ENCODE measurements around the gene LIN28A.
A peak's percentile ranks its signal among the peaks of the same experiment; 100 is the strongest.
"Not testable (repeated sequence)": the region's sequence is repeated elsewhere in the genome, so short reads cannot be mapped to it uniquely, and the experiment has no call there.

LIN28A gene

GRCh38 chr1:26372611-26373010 lies 38.0 kb upstream of the LIN28A start, which contains the start of gene ZNF683:
Gene ZNF683 (minus strand): TSS chr1:26372750. CDS start chr1:26368571, 4,179 bp downstream.
- H3K27ac ChIP-seq (ENCODE audit: low read depth, low read length, severe bottlenecking); H3K9me3 ChIP-seq (ENCODE audit: control insufficient read depth, low read length); H3K36me3 ChIP-seq (ENCODE audit: control insufficient read depth, insufficient read depth, low read length); H3K4me3 ChIP-seq (ENCODE audit: extremely low read depth, insufficient read depth, low read length, poor library complexity, severe bottlenecking): not testable (repeated sequence)
- WGBS, 2 experiments (ENCODE audit: insufficient coverage in 2 of 2), result 91 to 93% methylated on average over 3 of the region's 3 CpGs
- H3K4me1 ChIP-seq (ENCODE audit: control insufficient read depth, insufficient read depth, low read length, poor library complexity, severe bottlenecking), result peaks cover 20% of the 10 kb centered on the region

GRCh38 chr1:26373281-26373680 lies 37.3 kb upstream of the LIN28A start:
- Histone ChIP-seq H3K27ac (ENCODE audit: low read depth, low read length, severe bottlenecking) (no peak overlapping the region), H3K4me3 (ENCODE audit: extremely low read depth, insufficient read depth, low read length, poor library complexity, severe bottlenecking) (no peak overlapping the region), H3K36me3 (ENCODE audit: control insufficient read depth, insufficient read depth, low read length) (no peaks in the 10 kb centered on the region), H3K4me1 (ENCODE audit: control insufficient read depth, insufficient read depth, low read length, poor library complexity, severe bottlenecking) (peaks cover 27% of the 10 kb centered on the region), H3K9me3 (ENCODE audit: control insufficient read depth, low read length) (no peaks in the 10 kb centered on the region)
- 89 to 92% methylated on average over 3 of the region's 4 CpGs for WGBS, 2 experiments (ENCODE audit: insufficient coverage in 2 of 2)

- no peaks in the 10 kb centered on the region for H3K36me3 ChIP-seq (ENCODE audit: control insufficient read depth, insufficient read depth, low read length)
- 50 to 100% methylated on average over 1 to 2 of the region's 2 CpGs for WGBS, 2 experiments (ENCODE audit: insufficient coverage in 2 of 2)
- no peak overlapping the region for H3K27ac ChIP-seq (ENCODE audit: low read depth, low read length, severe bottlenecking)
- H3K4me3 ChIP-seq (ENCODE audit: extremely low read depth, insufficient read depth, low read length, poor library complexity, severe bottlenecking), result no peak overlapping the region
- H3K4me1 ChIP-seq (ENCODE audit: control insufficient read depth, insufficient read depth, low read length, poor library complexity, severe bottlenecking), result peaks cover 32% of the 10 kb centered on the region
- H3K9me3 ChIP-seq (ENCODE audit: control insufficient read depth, low read length), result no peaks in the 10 kb centered on the region
These were observed 36.8 kb upstream of the LIN28A start for GRCh38 chr1:26373789-26374188.

- H3K4me3 ChIP-seq (ENCODE audit: extremely low read depth, insufficient read depth, low read length, poor library complexity, severe bottlenecking); H3K9me3 ChIP-seq (ENCODE audit: control insufficient read depth, low read length); H3K27ac ChIP-seq (ENCODE audit: low read depth, low read length, severe bottlenecking); H3K36me3 ChIP-seq (ENCODE audit: control insufficient read depth, insufficient read depth, low read length): not testable (repeated sequence)
- H3K4me1 ChIP-seq (ENCODE audit: control insufficient read depth, insufficient read depth, low read length, poor library complexity, severe bottlenecking), result peaks cover 32% of the 10 kb centered on the region
- 29 to 54% methylated on average over 1 to 2 of the region's 2 CpGs for WGBS, 2 experiments (ENCODE audit: insufficient coverage in 2 of 2)
These were observed 36.3 kb upstream of the LIN28A start for GRCh38 chr1:26374361-26374760.

GRCh38 chr1:26375081-26375480 lies 35.5 kb upstream of the LIN28A start:
- H3K36me3 ChIP-seq (ENCODE audit: control insufficient read depth, insufficient read depth, low read length), result no peaks in the 10 kb centered on the region
- H3K27ac ChIP-seq (ENCODE audit: low read depth, low read length, severe bottlenecking), result no peak overlapping the region
- H3K4me3 ChIP-seq (ENCODE audit: extremely low read depth, insufficient read depth, low read length, poor library complexity, severe bottlenecking), result no peak overlapping the region
- H3K9me3 ChIP-seq (ENCODE audit: control insufficient read depth, low read length), result no peaks in the 10 kb centered on the region
- WGBS, 2 experiments (ENCODE audit: insufficient coverage in 2 of 2), result 72 to 88% methylated on average over 2 to 6 of the region's 6 CpGs
- H3K4me1 ChIP-seq (ENCODE audit: control insufficient read depth, insufficient read depth, low read length, poor library complexity, severe bottlenecking), result peaks cover 32% of the 10 kb centered on the region

GRCh38 chr1:26376050-26376449 lies 34.6 kb upstream of the LIN28A start:
- WGBS, 2 experiments (ENCODE audit: insufficient coverage in 2 of 2), result 90 to 98% methylated on average over 3 to 4 of the region's 4 CpGs
- Histone ChIP-seq H3K4me3 (ENCODE audit: extremely low read depth, insufficient read depth, low read length, poor library complexity, severe bottlenecking) (no peak overlapping the region), H3K4me1 (ENCODE audit: control insufficient read depth, insufficient read depth, low read length, poor library complexity, severe bottlenecking) (peaks cover 32% of the 10 kb centered on the region), H3K36me3 (ENCODE audit: control insufficient read depth, insufficient read depth, low read length) (no peaks in the 10 kb centered on the region), H3K9me3 (ENCODE audit: control insufficient read depth, low read length) (no peaks in the 10 kb centered on the region), H3K27ac (ENCODE audit: low read depth, low read length, severe bottlenecking) (no peak overlapping the region)

GRCh38 chr1:26378088-26378878 lies 32.3 kb upstream of the LIN28A start:
- Histone ChIP-seq H3K9me3 (ENCODE audit: control insufficient read depth, low read length) (no peaks in the 10 kb centered on the region), H3K36me3 (ENCODE audit: control insufficient read depth, insufficient read depth, low read length) (no peaks in the 10 kb centered on the region), H3K4me1 (ENCODE audit: control insufficient read depth, insufficient read depth, low read length, poor library complexity, severe bottlenecking) (peaks cover 32% of the 10 kb centered on the region), H3K4me3 (ENCODE audit: extremely low read depth, insufficient read depth, low read length, poor library complexity, severe bottlenecking) (no peak overlapping the region), H3K27ac (ENCODE audit: low read depth, low read length, severe bottlenecking) (peak overlapping the region; percentile 29)
- 54 to 77% methylated on average over 3 to 4 of the region's 5 CpGs for whole genome bisulfite sequencing, 2 experiments (ENCODE audit: insufficient coverage in 2 of 2)

GRCh38 chr1:26378879-26379251 lies 31.8 kb upstream of the LIN28A start:
- H3K4me3 ChIP-seq (ENCODE audit: extremely low read depth, insufficient read depth, low read length, poor library complexity, severe bottlenecking), result no peak overlapping the region

GRCh38 chr1:26384076-26384475 lies 26.5 kb upstream of the LIN28A start:
- Histone ChIP-seq H3K9me3 (ENCODE audit: control insufficient read depth, low read length) (no peaks in the 10 kb centered on the region), H3K4me3 (ENCODE audit: extremely low read depth, insufficient read depth, low read length, poor library complexity, severe bottlenecking) (no peak overlapping the region), H3K36me3 (ENCODE audit: control insufficient read depth, insufficient read depth, low read length) (no peaks in the 10 kb centered on the region), H3K4me1 (ENCODE audit: control insufficient read depth, insufficient read depth, low read length, poor library complexity, severe bottlenecking) (no peaks in the 10 kb centered on the region), H3K27ac (ENCODE audit: low read depth, low read length, severe bottlenecking) (no peak overlapping the region)
- 76 to 82% methylated on average over 1 to 2 of the region's 3 CpGs for WGBS, 2 experiments (ENCODE audit: insufficient coverage in 2 of 2)

More at GRCh38 chr1:26378879-26379251, 31.8 kb upstream of the LIN28A start:
- no peak overlapping the region for H3K27ac ChIP-seq (ENCODE audit: low read depth, low read length, severe bottlenecking)
- H3K9me3 ChIP-seq (ENCODE audit: control insufficient read depth, low read length), result no peaks in the 10 kb centered on the region
- peaks cover 32% of the 10 kb centered on the region for H3K4me1 ChIP-seq (ENCODE audit: control insufficient read depth, insufficient read depth, low read length, poor library complexity, severe bottlenecking)
- no peaks in the 10 kb centered on the region for H3K36me3 ChIP-seq (ENCODE audit: control insufficient read depth, insufficient read depth, low read length)
- WGBS, 2 experiments (ENCODE audit: insufficient coverage in 2 of 2), result 78 to 100% methylated on average over 1 to 2 of the region's 3 CpGs

- H3K4me1 ChIP-seq (ENCODE audit: control insufficient read depth, insufficient read depth, low read length, poor library complexity, severe bottlenecking); H3K27ac ChIP-seq (ENCODE audit: low read depth, low read length, severe bottlenecking); H3K36me3 ChIP-seq (ENCODE audit: control insufficient read depth, insufficient read depth, low read length); H3K9me3 ChIP-seq (ENCODE audit: control insufficient read depth, low read length); H3K4me3 ChIP-seq (ENCODE audit: extremely low read depth, insufficient read depth, low read length, poor library complexity, severe bottlenecking): not testable (repeated sequence)
- 100% methylated on average over 1 of the region's 3 CpGs; no CpG with 5 or more reads in 1 of the 2 experiments for WGBS, 2 experiments (ENCODE audit: insufficient coverage in 2 of 2)
These were observed 25.6 kb upstream of the LIN28A start for GRCh38 chr1:26385063-26385462.

GRCh38 chr1:26387447-26387846 lies 23.2 kb upstream of the LIN28A start:
- WGBS, 2 experiments (ENCODE audit: insufficient coverage in 2 of 2), result 85 to 90% methylated on average over 7 of the region's 7 CpGs
- Histone ChIP-seq H3K4me1 (ENCODE audit: control insufficient read depth, insufficient read depth, low read length, poor library complexity, severe bottlenecking) (no peaks in the 10 kb centered on the region), H3K27ac (ENCODE audit: low read depth, low read length, severe bottlenecking) (no peak overlapping the region), H3K9me3 (ENCODE audit: control insufficient read depth, low read length) (no peaks in the 10 kb centered on the region), H3K36me3 (ENCODE audit: control insufficient read depth, insufficient read depth, low read length) (no peaks in the 10 kb centered on the region), H3K4me3 (ENCODE audit: extremely low read depth, insufficient read depth, low read length, poor library complexity, severe bottlenecking) (no peak overlapping the region)

All from mesodermal cell (in vitro differentiated cells).